Ishikawa (cell line): ENCODE data around the gene MOK.

Source experiments
- CEBPB ChIP-seq: IDR thresholded peaks from 2 replicates; pipeline ENCODE4 v1.6.1; 2012
- CREB1 ChIP-seq: IDR thresholded peaks from 2 replicates; pipeline ENCODE4 v1.6.1; 2012; ENCODE audit warnings: low read depth
- EGR1 ChIP-seq: IDR thresholded peaks from 2 replicates; pipeline ENCODE4 v1.6.1; 2012
- EP300 ChIP-seq: IDR thresholded peaks from 2 replicates; pipeline ENCODE4 v1.6.1; 2012; ENCODE audit warnings: borderline replicate concordance
- FOXM1 ChIP-seq: IDR thresholded peaks from 2 replicates; pipeline ENCODE4 v1.6.1; 2012; ENCODE audit warnings: low read depth, borderline replicate concordance
- NFIC ChIP-seq: IDR thresholded peaks from 2 replicates; pipeline ENCODE4 v1.6.1; 2012
- RAD21 ChIP-seq: IDR thresholded peaks from 2 replicates; pipeline ENCODE4 v1.6.1; 2012; ENCODE audit warnings: low read depth
- TAF1 ChIP-seq: IDR thresholded peaks from 2 replicates; pipeline ENCODE4 v1.6.1; 2012; ENCODE audit warnings: low read depth, mild to moderate bottlenecking
- TCF12 ChIP-seq: IDR thresholded peaks from 2 replicates; pipeline ENCODE4 v1.6.1; 2012; ENCODE audit warnings: low read depth
- TEAD4 ChIP-seq: IDR thresholded peaks from 2 replicates; pipeline ENCODE4 v1.6.1; 2012
- YY1 ChIP-seq: IDR thresholded peaks from 2 replicates; pipeline ENCODE4 v1.6.1; 2012; ENCODE audit warnings: low read depth
- ZBTB7A ChIP-seq: IDR thresholded peaks from 2 replicates; pipeline ENCODE4 v1.6.1; 2012; ENCODE audit warnings: low read depth
- TF ChIP-seq, protein P1 (sequence below): IDR thresholded peaks from 2 replicates; pipeline ENCODE4 v1.6.1; 2012
- TF ChIP-seq, protein P2 (sequence below): IDR thresholded peaks from 2 replicates; pipeline ENCODE4 v1.6.1; 2012
- TF ChIP-seq, protein P3 (sequence below): IDR thresholded peaks from 2 replicates; pipeline ENCODE4 v1.6.1; 2012; ENCODE audit warnings: low read depth, mild to moderate bottlenecking

MOK gene

GRCh38 chr14:102222009-102222575, 82.9 kb downstream of the MOK start:
- TF ChIP-seq, protein P1, sequence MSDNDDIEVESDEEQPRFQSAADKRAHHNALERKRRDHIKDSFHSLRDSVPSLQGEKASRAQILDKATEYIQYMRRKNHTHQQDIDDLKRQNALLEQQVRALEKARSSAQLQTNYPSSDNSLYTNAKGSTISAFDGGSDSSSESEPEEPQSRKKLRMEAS, result no peak
- TF ChIP-seq EP300, result no peak
- no peak for TF ChIP-seq CEBPB
- TF ChIP-seq, protein P2, sequence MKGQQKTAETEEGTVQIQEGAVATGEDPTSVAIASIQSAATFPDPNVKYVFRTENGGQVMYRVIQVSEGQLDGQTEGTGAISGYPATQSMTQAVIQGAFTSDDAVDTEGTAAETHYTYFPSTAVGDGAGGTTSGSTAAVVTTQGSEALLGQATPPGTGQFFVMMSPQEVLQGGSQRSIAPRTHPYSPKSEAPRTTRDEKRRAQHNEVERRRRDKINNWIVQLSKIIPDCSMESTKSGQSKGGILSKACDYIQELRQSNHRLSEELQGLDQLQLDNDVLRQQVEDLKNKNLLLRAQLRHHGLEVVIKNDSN, result no peak
- TF ChIP-seq, protein P3, sequence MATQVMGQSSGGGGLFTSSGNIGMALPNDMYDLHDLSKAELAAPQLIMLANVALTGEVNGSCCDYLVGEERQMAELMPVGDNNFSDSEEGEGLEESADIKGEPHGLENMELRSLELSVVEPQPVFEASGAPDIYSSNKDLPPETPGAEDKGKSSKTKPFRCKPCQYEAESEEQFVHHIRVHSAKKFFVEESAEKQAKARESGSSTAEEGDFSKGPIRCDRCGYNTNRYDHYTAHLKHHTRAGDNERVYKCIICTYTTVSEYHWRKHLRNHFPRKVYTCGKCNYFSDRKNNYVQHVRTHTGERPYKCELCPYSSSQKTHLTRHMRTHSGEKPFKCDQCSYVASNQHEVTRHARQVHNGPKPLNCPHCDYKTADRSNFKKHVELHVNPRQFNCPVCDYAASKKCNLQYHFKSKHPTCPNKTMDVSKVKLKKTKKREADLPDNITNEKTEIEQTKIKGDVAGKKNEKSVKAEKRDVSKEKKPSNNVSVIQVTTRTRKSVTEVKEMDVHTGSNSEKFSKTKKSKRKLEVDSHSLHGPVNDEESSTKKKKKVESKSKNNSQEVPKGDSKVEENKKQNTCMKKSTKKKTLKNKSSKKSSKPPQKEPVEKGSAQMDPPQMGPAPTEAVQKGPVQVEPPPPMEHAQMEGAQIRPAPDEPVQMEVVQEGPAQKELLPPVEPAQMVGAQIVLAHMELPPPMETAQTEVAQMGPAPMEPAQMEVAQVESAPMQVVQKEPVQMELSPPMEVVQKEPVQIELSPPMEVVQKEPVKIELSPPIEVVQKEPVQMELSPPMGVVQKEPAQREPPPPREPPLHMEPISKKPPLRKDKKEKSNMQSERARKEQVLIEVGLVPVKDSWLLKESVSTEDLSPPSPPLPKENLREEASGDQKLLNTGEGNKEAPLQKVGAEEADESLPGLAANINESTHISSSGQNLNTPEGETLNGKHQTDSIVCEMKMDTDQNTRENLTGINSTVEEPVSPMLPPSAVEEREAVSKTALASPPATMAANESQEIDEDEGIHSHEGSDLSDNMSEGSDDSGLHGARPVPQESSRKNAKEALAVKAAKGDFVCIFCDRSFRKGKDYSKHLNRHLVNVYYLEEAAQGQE, result no peak
- no peak for TF ChIP-seq RAD21
- no peak for TF ChIP-seq FOXM1
- TF ChIP-seq TAF1, result no peak

GRCh38 chr14:102221026-102221425, 83.9 kb downstream of the MOK start:
- TF ChIP-seq CEBPB (no peak), YY1 (no peak), NFIC (no peak), TCF12 (no peak), ZBTB7A (no peak), CREB1 (no peak), TAF1 (no peak), EP300 (no peak), RAD21 (no peak), EGR1 (no peak), FOXM1 (no peak), TEAD4 (no peak)
- TF ChIP-seq, protein P2, result no peak
- TF ChIP-seq, protein P1, result no peak
- TF ChIP-seq, protein P3, result no peak

GRCh38 chr14:102220031-102220430, 84.9 kb downstream of the MOK start:
- TF ChIP-seq EGR1 (no peak), NFIC (no peak), TEAD4 (no peak)
- TF ChIP-seq, protein P3, result no peak
- TF ChIP-seq, protein P1, result no peak

DNA sequence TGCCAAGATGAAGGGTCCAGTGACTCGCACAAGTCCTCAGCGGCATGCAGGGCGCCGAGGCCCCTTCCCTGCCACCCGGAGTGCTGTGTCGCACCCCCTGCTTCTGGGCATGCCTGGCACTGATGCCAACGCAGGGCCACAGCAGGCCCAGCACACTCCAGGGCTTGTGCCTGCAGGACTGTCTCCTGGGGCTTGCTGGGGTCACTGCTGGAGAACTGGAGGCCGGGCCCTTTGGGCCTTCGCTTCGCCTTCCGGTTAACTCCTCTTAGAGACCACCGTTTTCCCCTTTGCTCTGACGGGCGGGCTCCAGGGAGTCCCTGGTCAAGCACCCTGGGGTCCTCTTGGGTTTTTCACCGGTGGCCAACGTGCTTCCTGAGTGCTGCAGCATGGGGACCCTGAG, 85.6 kb downstream of the MOK start:
- TF ChIP-seq NFIC (no peak), YY1 (no peak), TEAD4 (no peak), RAD21 (no peak), EGR1 (no peak), ZBTB7A (no peak), FOXM1 (no peak), EP300 (no peak)
- TF ChIP-seq, protein P3, result no peak
